Measurements from ENCODE around the gene MEGF11. TPM values are rescaled to one million over a fixed set of nuclear protein-coding genes. Genes with fewer than 3 reads are reported as not detected.

Gene MEGF11
- total RNA-seq, 1 experiment from 2014 or later, result 0.09 TPM

GRCh38 chr15:65939901-65940617 lies 313.5 kb downstream of the MEGF11 start:
- BruUV-seq (replicated peaks), result no TSS peak
- H3K27me3 Mint-ChIP-seq (ENCODE audit: insufficient read depth, unreplicated experiment), result no peaks in the 10 kb centered on the region
- ChIA-PET CTCF (interaction anchor here (0.6 to 0.9 kb wide), 2 partner anchors 8 to 417 kb away, joined by 3 to 5 read pairs; partner anchors contain the start of gene TIPIN), POLR2A (interaction anchor here (0.8 kb wide), 1 partner anchor 373 kb away, joined by 3 read pairs; no protein-coding TSS in a partner anchor)
- peaks cover 16% of the 10 kb centered on the region for H3K4me1 Mint-ChIP-seq (ENCODE audit: insufficient read depth, unreplicated experiment)
- TF ChIP-seq CTCF (IDR thresholded peaks at IDR 0.05; ENCODE audit: unreplicated experiment), result no peak
- intact Hi-C loops (cut with micrococcal nuclease), result no loop called here
- H3K9me3 Mint-ChIP-seq (ENCODE audit: unreplicated experiment), result no peaks in the 10 kb centered on the region
- peak; percentile 76 for DNase-seq (ENCODE audit: unreplicated experiment)
- no peak overlapping the region for H3K27ac Mint-ChIP-seq (ENCODE audit: low read depth, unreplicated experiment)
- no peak overlapping the region for H3K4me3 Mint-ChIP-seq (ENCODE audit: unreplicated experiment)
- H3K36me3 Mint-ChIP-seq (ENCODE audit: insufficient read depth, unreplicated experiment), result no peaks in the 10 kb centered on the region

- no TSS peak for BruUV-seq (replicated peaks)
- CTCF ChIA-PET, result interaction anchor here (0.8 kb wide), 1 partner anchor 300 kb away, joined by 4 read pairs; no protein-coding TSS in a partner anchor
These were observed 314.9 kb downstream of the MEGF11 start for GRCh38 chr15:65938604-65939003.

GRCh38 chr15:65937476-65937875 lies 316.1 kb downstream of the MEGF11 start:
- Mint-ChIP-seq H3K27ac (ENCODE audit: low read depth, unreplicated experiment) (no peak overlapping the region), H3K27me3 (ENCODE audit: insufficient read depth, unreplicated experiment) (no peaks in the 10 kb centered on the region), H3K4me3 (ENCODE audit: unreplicated experiment) (no peak overlapping the region), H3K36me3 (ENCODE audit: insufficient read depth, unreplicated experiment) (no peaks in the 10 kb centered on the region), H3K9me3 (ENCODE audit: unreplicated experiment) (no peaks in the 10 kb centered on the region), H3K4me1 (ENCODE audit: insufficient read depth, unreplicated experiment) (peaks cover 16% of the 10 kb centered on the region)
- ChIA-PET POLR2A (interaction anchor here (0.7 kb wide), 1 partner anchor 69 kb away, joined by 3 read pairs; the partner anchor contains the start of gene RAB11A), CTCF (no interaction called here)
- TF ChIP-seq CTCF (IDR thresholded peaks at IDR 0.05; ENCODE audit: unreplicated experiment), result no peak
- DNase-seq (ENCODE audit: unreplicated experiment), result no peak
- no TSS peak for BruUV-seq (replicated peaks)
- intact Hi-C loops (cut with micrococcal nuclease), result no loop called here

More at GRCh38 chr15:65938604-65939003, 314.9 kb downstream of the MEGF11 start:
- DNase-seq (ENCODE audit: unreplicated experiment), result no peak
- H3K9me3 Mint-ChIP-seq (ENCODE audit: unreplicated experiment), result no peaks in the 10 kb centered on the region
- peaks cover 16% of the 10 kb centered on the region for H3K4me1 Mint-ChIP-seq (ENCODE audit: insufficient read depth, unreplicated experiment)
- POLR2A ChIA-PET, result no interaction called here
- H3K27ac Mint-ChIP-seq (ENCODE audit: low read depth, unreplicated experiment), result no peak overlapping the region
- H3K36me3 Mint-ChIP-seq (ENCODE audit: insufficient read depth, unreplicated experiment), result no peaks in the 10 kb centered on the region
- no peak for TF ChIP-seq CTCF (IDR thresholded peaks at IDR 0.05; ENCODE audit: unreplicated experiment)
- no peaks in the 10 kb centered on the region for H3K27me3 Mint-ChIP-seq (ENCODE audit: insufficient read depth, unreplicated experiment)
- intact Hi-C loops (cut with micrococcal nuclease), result no loop called here
- no peak overlapping the region for H3K4me3 Mint-ChIP-seq (ENCODE audit: unreplicated experiment)

GRCh38 chr15:65937054-65937453 lies 316.5 kb downstream of the MEGF11 start:
- no TSS peak for BruUV-seq (replicated peaks)

More at GRCh38 chr15:65937054-65937453, 316.5 kb downstream of the MEGF11 start:
- ChIA-PET CTCF (no interaction called here), POLR2A (interaction anchor here (0.7 kb wide), 1 partner anchor 68 kb away, joined by 3 read pairs; the partner anchor contains the start of gene RAB11A)
- H3K36me3 Mint-ChIP-seq (ENCODE audit: insufficient read depth, unreplicated experiment), result no peaks in the 10 kb centered on the region
- no peak for DNase-seq (ENCODE audit: unreplicated experiment)
- no peak overlapping the region for H3K27ac Mint-ChIP-seq (ENCODE audit: low read depth, unreplicated experiment)
- no peaks in the 10 kb centered on the region for H3K9me3 Mint-ChIP-seq (ENCODE audit: unreplicated experiment)
- H3K4me1 Mint-ChIP-seq (ENCODE audit: insufficient read depth, unreplicated experiment), result peaks cover 16% of the 10 kb centered on the region
- intact Hi-C loops (cut with micrococcal nuclease), result no loop called here
- TF ChIP-seq CTCF (IDR thresholded peaks at IDR 0.05; ENCODE audit: unreplicated experiment), result no peak
- no peaks in the 10 kb centered on the region for H3K27me3 Mint-ChIP-seq (ENCODE audit: insufficient read depth, unreplicated experiment)
- H3K4me3 Mint-ChIP-seq (ENCODE audit: unreplicated experiment), result no peak overlapping the region
